GM10266 (cell line): Measurements from ENCODE around the gene ZNF354C.

Experiments
- DNase-seq: peaks from one replicate; pipeline ENCODE4 v3.0.0; 2012; ENCODE audit errors: extremely low spot score
- CTCF ChIP-seq: IDR thresholded peaks from 2 replicates; pipeline ENCODE4 v1.5.1; 2012; ENCODE audit warnings: mild to moderate bottlenecking, low read depth; ENCODE audit not compliant: control insufficient read depth, insufficient read depth; ENCODE audit errors: missing control alignments

Gene ZNF354C

GRCh38 chr5:179060116-179061008 is at the start of gene ZNF354C:
Gene ZNF354C, plus strand, starts transcription at chr5:179060373. Its CDS starts 1,696 bp downstream, at chr5:179062069.
- no peak for TF ChIP-seq CTCF
- peak; percentile 11 for DNase-seq

- no peak for TF ChIP-seq CTCF
- DNase-seq = peak; percentile 46
Observed at GRCh38 chr5:179023528-179024189, 36.5 kb upstream of the ZNF354C start, which contains the start of gene ZNF879. Gene ZNF879, plus strand, starts transcription at chr5:179023804. Its CDS starts 1,201 bp downstream, at chr5:179025005.

GRCh38 chr5:179033004-179033580 is 27.1 kb upstream of the ZNF354C start:
- no peak for DNase-seq

GRCh38 chr5:179044765-179045164 is 15.4 kb upstream of the ZNF354C start:
- DNase-seq = no peak
- no peak for TF ChIP-seq CTCF

More at GRCh38 chr5:179033004-179033580, 27.1 kb upstream of the ZNF354C start:
- no peak for TF ChIP-seq CTCF

- DNase-seq = no peak
- no peak for TF ChIP-seq CTCF
Observed at GRCh38 chr5:179051784-179052183, 8.4 kb upstream of the ZNF354C start.

GRCh38 chr5:179054036-179054785 is 6.0 kb upstream of the ZNF354C start:
- no peak for TF ChIP-seq CTCF
- no peak for DNase-seq
